ENCODE measurements around the gene SCD. TPM values are rescaled to one million over a fixed set of nuclear protein-coding genes. Genes with fewer than 3 reads are reported as not detected.
A peak's percentile ranks its signal among the peaks of the same experiment; 100 is the strongest.

SCD gene
- total and polyA plus RNA-seq, 12 donors: 1.8 to 62.7 (median 14.6) TPM

DNA sequence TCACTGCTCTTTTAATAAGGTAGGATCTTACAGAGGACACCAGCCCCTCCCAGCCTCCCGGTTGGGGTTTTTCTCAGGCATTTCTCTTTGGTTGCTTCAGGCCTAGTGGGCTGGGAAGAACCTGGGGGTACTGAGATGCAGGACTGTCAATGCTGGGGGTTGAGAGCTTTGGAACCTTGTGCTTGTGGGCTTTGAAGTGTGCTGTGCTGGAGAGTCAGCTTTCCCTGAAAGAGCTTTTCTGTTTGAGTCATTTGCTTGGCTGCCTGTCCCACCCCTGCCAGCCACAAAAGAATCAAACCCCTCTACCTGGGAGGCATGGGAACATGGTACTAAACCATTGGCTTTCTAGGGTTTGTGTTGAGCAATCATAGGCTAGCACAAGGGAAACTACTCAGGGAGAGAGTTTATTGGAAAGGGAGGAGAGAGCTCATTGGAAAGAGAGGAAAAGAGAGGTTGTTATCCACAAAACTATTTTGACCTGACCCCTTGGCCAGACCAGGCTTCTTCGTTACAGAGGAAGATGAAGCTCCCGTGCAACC lies 1.4 kb downstream of the SCD start:
- 86 to 87% methylated on average over 3 of the region's 3 CpGs for WGBS, 2 donors
- DNase-seq: no peak
- peaks cover 0 to 27% (median 19%) of the 10 kb centered on the region in 9 donors for H3K4me1 ChIP-seq
- H3K36me3 ChIP-seq: peaks cover 0 to 17% (median 0%) of the 10 kb centered on the region in 9 donors
- TF ChIP-seq, protein P1, sequence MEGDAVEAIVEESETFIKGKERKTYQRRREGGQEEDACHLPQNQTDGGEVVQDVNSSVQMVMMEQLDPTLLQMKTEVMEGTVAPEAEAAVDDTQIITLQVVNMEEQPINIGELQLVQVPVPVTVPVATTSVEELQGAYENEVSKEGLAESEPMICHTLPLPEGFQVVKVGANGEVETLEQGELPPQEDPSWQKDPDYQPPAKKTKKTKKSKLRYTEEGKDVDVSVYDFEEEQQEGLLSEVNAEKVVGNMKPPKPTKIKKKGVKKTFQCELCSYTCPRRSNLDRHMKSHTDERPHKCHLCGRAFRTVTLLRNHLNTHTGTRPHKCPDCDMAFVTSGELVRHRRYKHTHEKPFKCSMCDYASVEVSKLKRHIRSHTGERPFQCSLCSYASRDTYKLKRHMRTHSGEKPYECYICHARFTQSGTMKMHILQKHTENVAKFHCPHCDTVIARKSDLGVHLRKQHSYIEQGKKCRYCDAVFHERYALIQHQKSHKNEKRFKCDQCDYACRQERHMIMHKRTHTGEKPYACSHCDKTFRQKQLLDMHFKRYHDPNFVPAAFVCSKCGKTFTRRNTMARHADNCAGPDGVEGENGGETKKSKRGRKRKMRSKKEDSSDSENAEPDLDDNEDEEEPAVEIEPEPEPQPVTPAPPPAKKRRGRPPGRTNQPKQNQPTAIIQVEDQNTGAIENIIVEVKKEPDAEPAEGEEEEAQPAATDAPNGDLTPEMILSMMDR (IDR thresholded peaks at IDR 0.05): no peak
- H3K27ac ChIP-seq: no peak overlapping the region
- H3K27me3 ChIP-seq: peaks cover 0 to 40% (median 8%) of the 10 kb centered on the region in 7 donors
- intact Hi-C loops (cut with DNase I): loop anchor here in 1 of 10 donors (10.0 kb wide), 1 partner anchor 166 kb away; the partner anchor contains the start of gene SEC31B
- no peak for ATAC-seq
- H3K4me3 ChIP-seq: peak overlapping the region in 1 of 10 donors; percentile 74
- H3K9me3 ChIP-seq: no peaks in the 10 kb centered on the region

DNA sequence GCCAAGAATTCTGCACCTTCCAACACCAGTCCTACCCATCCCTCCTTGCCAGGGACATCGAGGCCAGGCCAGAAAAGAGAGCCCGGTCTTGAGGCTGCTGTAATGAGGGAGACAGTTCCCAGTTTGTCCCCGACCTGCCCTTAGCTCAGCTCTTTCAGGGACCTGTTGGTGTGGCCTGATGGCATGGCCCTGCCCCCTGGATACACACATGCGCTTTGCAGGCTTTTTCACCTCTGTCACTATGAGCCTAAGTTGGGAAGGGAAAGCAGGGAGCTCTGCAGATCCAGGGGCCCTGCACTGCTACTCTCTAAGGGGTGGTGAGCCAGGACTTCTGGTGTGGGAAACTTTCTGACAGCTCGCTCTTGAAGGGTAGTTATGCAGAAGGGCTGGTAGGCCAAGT lies 2.1 kb downstream of the SCD start:
- peaks cover 0 to 40% (median 8%) of the 10 kb centered on the region in 7 donors for H3K27me3 ChIP-seq
- intact Hi-C loops (cut with DNase I): loop anchor here in 1 of 10 donors (10.0 kb wide), 1 partner anchor 166 kb away; the partner anchor contains the start of gene SEC31B
- TF ChIP-seq, protein P1 (IDR thresholded peaks at IDR 0.05): no peak

DNA sequence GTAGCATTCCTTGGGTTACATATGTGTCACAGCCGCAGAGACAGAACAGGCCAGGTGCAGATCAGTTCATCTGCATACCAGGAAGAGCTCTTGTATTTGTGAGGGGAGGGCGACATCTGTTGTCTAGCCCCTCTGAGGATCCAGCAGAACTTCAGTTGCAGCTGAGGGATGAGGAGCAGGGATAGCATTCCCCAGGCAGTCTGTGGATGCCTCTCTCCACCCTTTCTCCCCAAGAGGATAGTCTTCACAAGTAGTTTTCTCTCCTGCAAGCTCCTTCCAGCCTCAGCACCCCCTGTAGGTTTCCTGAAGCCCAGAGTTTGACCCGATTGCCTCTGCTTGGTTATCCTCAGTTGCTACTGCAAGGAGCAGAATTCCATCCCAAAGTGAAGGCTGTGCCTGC lies 2.6 kb downstream of the SCD start:
- Histone ChIP-seq H3K4me3 (no peak overlapping the region), H3K4me1 (peaks cover 0 to 27% (median 19%) of the 10 kb centered on the region in 9 donors), H3K36me3 (peaks cover 0 to 30% (median 0%) of the 10 kb centered on the region in 9 donors), H3K27ac (no peak overlapping the region), H3K27me3 (peaks cover 0 to 40% (median 8%) of the 10 kb centered on the region in 7 donors), H3K9me3 (no peaks in the 10 kb centered on the region)
- DNase-seq: no peak
- intact Hi-C loops (cut with DNase I): loop anchor here in 1 of 10 donors (10.0 kb wide), 1 partner anchor 165 kb away; the partner anchor contains the start of gene SEC31B
- WGBS, 2 donors: 93 to 94% methylated on average over 3 of the region's 3 CpGs
- ATAC-seq: no peak
- TF ChIP-seq, protein P1 (IDR thresholded peaks at IDR 0.05): no peak

More for the DNA sequence above, 2.1 kb downstream of the SCD start:
- H3K9me3 ChIP-seq: no peaks in the 10 kb centered on the region
- ATAC-seq (no peak), DNase-seq (no peak)
- peaks cover 0 to 27% (median 19%) of the 10 kb centered on the region in 9 donors for H3K4me1 ChIP-seq
- H3K27ac ChIP-seq: no peak overlapping the region
- peaks cover 0 to 24% (median 0%) of the 10 kb centered on the region in 9 donors for H3K36me3 ChIP-seq
- H3K4me3 ChIP-seq: no peak overlapping the region
- 86 to 87% methylated on average over 5 of the region's 5 CpGs for WGBS, 2 donors

DNA sequence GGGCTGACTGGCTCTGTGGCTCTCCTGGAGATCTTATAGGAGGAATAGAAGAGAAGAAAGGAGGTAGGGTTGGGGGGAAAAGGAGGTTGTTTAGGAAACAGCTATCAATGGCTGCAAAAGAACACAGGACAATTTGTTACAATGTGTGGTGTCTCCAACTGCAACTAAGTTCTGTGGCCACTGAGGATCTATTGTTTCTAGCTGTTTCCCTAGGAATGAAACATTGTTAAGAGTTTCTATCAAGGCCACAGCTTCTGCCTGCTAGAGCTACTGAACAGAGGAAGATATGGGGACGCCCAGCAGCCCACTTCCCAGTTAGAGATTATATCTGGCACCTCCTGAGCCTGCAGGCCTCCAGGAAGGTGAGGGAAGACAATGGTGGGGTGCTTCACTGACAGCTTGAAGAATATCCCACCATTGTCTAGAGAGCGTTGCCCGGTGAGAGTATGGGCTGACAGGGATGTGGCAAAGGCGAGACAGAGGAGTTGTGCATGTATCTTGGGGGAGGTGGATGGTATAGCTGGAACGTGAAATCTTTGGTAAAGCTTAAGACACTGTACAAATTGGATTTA lies 4.0 kb downstream of the SCD start:
- WGBS, 2 donors: 81 to 93% methylated on average over 5 of the region's 5 CpGs
- TF ChIP-seq, protein P1 (IDR thresholded peaks at IDR 0.05): no peak

More for the DNA sequence above, 4.0 kb downstream of the SCD start:
- no peaks in the 10 kb centered on the region for H3K9me3 ChIP-seq
- peaks cover 0 to 32% (median 8%) of the 10 kb centered on the region in 7 donors for H3K27me3 ChIP-seq
- intact Hi-C loops (cut with DNase I): no loop called here
- H3K36me3 ChIP-seq: peaks cover 0 to 42% (median 0%) of the 10 kb centered on the region in 9 donors
- no peak overlapping the region for H3K27ac ChIP-seq
- ATAC-seq (no peak), DNase-seq (no peak)
- H3K4me3 ChIP-seq: no peak overlapping the region
- H3K4me1 ChIP-seq: peaks cover 0 to 21% (median 14%) of the 10 kb centered on the region in 9 donors

Data from heart right ventricle (tissue), 16 donors.